AML-193 (cell line): ENCODE results near the gene LENG8.

ENCODE experiments used
- DNase-seq, 2 experiments: peaks; one replicate each; lab custom pipeline; 2025; lab: John Stamatoyannopoulos, UW

The LENG8 gene

GRCh38 chr19:54424201-54424600, 24.8 kb upstream of the LENG8 start:
- DNase-seq: no peak

DNA sequence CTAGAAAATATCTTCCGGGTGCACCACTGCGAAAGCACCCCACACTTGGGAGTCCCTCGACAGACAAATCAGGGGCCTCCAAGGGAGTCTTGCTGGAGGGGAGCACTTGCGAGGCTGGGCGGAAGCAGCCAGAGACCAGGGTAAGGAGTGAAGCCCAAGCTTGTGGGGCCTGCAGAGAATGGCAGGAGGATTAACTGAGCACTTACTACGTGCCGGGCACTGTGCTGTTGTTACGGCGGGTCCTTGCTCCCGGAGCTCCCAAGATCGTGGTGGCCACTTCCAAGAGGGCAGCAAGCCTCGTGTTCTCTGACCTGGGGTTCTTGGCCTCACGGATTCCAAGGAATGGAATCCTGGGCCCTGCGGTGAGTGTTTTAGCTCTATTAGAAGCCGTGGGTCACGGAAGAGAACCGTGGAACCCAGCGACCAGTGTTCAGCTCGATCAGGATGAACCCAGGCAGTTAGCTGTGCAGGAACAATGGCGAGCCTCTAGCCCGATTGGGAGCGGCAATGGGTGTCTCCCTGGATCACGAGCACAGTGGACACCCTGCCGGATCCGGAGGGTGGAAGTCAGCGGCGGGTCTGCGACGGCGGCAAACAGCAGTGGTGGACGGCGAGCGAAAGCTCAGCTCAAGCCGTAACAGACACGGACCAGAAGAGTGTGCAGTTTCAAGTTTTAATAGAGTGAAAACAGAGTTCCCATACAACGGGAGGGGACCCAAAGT, 24.2 kb upstream of the LENG8 start:
- DNase-seq: no peak

DNA sequence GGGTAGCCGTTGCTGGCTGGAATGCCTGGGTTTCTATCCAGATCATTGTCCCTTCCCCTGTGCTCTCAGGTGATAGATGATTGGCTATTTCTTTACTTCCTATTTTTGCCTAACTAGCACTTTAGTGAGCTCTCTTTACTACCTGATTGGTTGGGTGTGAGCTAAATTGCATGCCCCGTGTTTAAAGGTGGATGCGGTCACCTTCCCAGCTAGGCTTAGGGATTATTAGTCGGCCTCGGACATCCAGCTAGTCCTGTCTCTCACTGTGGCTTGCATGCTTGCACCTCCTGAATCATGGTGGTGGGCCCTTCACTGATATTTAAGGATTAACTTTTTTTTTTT, 23.6 kb upstream of the LENG8 start:
- no peak for DNase-seq

DNA sequence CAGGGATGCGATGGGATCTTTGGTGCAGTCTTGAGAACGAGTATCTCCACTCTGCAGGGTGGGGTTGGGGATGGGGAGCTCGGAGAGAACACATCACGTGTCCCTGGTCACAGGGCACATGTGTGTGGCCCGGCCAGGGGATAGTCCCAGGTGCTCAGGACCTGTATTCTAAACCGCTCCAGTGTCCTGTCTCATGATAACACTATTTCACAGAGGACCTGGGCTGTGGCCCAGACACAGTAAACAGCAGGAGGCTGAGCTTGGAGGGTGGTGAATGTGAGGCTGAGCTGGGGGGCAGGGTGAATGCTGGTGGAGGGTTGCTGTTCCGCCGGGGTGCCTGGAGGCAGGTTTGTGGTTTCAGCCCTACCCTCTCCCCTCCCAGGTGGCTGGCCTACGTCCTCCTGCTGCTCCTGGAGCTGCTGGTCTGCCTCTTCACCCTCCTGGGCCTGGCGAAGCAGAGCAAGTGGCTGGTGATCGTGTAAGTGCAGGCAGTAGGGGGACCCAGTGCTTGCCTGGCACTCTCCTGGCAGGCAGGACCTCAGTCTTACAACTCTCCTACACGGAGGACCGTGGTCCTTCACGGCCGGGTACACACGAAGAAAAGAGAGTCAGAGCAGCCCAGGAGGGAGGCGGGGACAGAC, 22.6 kb upstream of the LENG8 start:
- no peak for DNase-seq

- no peak for DNase-seq
Measured at GRCh38 chr19:54427586-54427985, 21.4 kb upstream of the LENG8 start.

DNA sequence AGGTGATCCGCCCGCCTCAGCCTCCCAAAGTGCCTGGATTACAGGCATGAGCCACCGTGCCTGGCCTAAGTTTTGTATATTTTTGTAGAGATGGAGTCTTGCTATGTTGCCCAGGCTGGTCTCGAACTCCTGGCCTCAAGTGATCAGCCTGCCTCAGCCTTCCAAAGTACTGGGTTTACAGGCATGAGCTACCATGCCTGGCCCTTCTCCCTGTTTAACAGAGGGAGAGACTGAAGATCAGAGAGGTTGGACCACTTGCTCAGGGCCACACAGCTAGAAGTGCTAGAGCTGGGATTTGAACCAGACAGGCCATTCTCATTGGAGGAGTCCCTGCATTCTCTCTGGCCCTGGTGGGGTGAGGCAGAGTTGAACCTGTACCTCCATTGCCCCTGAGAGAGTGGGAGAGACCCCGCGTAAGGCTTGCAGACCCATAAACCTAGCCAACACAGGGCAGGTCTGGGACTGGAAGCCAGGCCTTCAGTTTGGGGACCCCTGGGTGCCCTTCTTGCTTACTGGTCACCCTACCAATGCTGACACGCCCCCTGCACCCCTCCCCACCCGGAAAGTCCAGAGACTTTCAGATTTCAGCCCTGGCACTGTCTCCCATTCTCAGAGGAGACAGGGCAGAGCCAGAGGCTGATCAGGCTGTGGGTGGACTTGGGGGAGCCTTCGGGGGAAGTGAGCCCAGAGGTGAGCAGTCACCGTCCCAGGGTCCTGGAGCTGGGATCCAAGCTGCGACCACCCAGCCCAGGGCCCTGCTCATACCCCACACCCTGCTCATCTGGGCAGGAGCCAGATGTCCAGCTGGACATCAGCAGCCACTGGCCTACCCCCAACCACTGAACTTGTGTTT, 20.4 kb upstream of the LENG8 start:
- DNase-seq: no peak

DNA sequence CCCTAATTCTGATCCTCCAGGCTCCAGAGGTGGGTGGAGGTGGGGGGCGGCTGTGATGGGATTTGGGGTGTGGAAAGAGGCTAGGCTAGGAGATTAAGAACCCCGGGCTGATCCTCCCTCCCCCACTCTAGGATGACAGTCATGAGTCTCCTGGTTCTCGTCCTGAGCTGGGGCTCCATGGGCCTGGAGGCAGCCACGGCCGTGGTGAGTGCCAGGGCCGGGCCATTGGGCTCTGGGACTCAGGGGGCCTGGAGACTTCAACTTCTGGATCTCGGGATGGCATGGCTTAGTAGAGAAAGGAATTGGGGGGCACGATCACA, 19.9 kb upstream of the LENG8 start:
- DNase-seq: no peak

DNA sequence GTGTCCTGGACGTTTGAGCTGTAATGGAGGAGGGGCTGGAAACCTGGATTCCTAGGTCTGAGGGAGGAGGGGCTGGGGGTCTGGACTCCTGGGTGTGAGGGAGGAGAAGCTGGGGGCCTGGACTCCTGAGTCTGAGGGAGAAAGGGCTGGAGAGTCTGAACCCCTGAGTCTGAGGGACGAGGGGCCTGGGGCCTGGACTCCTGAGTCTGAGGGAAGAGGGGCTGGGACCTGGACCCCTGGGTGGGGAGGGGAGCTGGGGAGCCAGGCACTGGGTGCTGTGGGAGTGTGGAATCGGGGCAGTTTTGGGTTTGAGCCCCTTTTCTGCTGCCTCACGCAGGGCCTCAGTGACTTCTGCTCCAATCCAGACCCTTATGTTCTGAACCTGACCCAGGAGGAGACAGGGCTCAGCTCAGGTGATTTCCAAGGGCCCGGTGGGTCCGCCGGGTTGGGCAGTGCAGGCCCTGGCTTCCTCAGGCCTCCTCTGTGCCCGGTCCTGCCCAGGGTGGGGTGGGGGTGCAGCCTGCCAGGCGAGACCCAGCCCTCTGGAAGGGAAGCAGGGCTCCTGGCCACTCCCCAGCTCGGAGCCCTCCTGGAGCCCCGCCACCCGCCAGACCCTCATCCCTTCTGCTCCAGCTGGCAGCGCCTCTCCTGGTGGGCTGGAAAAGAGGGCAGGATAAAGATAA, 19.3 kb upstream of the LENG8 start:
- DNase-seq: no peak

- DNase-seq: no peak
Measured at GRCh38 chr19:54430306-54431254, 18.4 kb upstream of the LENG8 start.

DNA sequence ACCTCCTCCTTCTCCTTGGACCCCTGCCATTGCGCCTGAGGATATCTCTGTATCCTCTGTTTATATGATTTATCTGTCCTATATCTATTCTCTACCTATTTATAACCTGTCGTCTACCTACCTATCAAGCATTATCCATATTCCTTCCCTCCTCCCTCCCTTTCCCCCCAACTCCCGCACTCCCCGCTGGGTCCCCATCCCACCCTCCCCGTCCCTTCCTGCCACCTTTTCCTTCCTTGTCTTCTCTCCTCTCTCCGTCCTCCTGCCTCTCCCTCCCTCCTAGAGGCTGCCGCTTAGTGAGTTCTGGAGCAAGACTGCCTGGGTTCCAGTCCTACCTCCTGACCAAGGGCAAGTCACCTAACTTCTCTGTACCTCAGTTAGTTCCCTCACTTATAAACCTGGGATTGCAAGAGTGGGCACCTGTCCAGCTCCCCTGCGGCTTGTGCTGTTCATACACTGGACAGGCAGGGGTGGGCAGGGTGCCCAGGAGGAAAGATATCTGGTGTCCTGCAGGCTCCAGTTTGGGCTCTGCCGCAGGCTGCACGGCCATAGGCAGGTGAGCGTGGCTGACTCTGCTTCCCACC, 17.7 kb upstream of the LENG8 start:
- no peak for DNase-seq

- no peak for DNase-seq
Measured at GRCh38 chr19:54432144-54432738, 16.8 kb upstream of the LENG8 start.

DNA sequence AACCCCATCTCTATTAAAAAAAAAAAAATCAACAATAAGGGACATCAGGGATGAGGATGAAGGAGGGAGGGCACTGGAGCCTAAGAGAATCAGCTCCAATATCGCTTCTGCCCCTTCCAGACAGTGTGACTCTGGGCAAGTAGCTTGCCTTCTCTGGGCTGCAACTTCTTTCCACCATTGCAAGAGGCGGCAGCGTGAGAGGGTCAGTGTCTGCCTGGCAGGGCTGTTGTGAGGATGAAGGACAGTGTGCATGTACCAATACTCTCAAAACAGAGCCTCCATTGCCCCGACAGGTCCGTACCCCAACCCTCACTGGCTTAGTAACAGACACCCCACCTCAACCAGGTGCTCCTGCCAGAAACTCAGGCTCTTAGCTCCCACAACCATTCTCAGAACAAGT, 15.3 kb upstream of the LENG8 start:
- no peak for DNase-seq

- DNase-seq: no peak
Measured at GRCh38 chr19:54434112-54434872, 14.7 kb upstream of the LENG8 start.

DNA sequence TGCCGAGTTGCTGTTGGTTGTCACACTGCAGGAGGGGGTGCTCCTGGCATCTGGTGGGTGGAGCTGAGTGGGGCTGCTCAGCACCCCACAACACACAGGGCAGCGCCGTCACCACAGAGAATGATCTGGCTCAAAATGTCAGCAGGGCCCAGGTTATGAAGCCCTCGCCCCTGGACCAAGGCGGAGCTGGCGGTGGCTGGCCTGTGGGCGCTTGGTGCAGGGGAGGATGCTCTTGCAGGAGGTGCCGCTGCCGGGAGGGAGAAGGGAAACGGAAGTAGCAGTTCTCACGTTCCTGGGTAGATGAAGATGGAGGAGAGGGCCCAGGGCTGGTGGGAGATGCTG, 14.2 kb upstream of the LENG8 start:
- no peak for DNase-seq

GRCh38 chr19:54435551-54436016, 13.4 kb upstream of the LENG8 start:
- no peak for DNase-seq

- no peak for DNase-seq
Measured at GRCh38 chr19:54436031-54436523, 12.9 kb upstream of the LENG8 start.

DNA sequence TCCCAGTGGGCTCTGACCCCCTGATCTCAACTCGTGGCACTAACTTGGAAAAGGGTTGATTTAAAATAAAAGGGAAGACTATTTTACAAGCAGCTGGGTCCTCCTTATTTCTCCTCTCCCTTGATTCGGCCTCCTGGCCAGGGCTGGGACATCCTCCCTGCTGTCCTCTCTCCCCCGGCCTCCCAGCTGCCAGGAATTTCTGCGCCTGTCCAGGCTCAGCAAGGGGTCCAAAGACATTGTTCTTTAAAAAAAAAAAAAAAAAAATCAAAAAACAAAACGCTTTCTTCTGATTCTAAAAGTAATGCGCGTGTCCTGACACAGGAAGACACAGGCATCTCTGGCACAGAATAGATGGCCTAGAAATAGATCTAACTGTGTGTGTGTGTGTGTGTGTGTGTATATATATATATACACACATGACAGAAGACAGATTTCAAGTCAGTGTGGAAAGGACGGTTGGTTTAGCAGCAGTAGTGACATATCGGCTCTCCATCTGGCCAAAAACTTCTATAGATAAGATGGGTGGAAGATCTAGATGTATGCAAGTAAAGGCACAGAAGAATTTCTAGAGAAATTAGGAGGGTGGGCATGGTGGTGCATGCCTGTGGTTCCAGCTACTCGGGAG, 12.3 kb upstream of the LENG8 start:
- no peak for DNase-seq

DNA sequence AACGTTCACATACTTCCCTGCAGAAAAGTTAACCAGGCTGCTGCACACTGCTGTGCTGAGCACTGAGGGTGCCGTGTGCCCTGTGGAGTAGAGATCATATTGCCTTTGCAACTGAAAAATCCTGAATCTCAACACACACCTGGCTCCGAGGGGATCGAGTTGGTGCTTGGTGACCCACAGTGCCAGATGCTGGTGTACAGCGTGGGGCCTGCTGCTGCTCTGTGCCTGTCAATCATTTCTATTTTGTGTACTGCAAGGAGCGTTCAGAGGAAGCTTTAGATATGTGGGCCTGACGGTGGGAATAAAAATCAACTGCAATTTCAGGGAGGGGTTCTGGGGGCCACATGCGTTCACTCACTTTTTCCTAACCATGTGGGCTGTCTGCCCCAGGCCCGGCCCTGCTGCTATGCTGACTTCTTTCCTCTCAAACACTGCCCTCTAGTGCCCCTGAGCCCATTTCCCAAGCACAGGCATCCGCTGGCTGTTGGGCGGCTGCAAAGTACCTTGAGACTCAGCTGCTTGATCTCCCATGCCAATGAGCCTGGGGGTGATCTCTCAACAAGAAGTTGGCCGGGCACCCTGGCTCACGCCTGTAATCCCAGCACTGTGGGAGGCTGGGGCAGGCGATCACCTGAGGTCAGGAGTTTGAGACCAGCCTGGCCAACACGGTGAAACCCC, 9.7 kb upstream of the LENG8 start:
- DNase-seq: peak; percentile 43 to 49

DNA sequence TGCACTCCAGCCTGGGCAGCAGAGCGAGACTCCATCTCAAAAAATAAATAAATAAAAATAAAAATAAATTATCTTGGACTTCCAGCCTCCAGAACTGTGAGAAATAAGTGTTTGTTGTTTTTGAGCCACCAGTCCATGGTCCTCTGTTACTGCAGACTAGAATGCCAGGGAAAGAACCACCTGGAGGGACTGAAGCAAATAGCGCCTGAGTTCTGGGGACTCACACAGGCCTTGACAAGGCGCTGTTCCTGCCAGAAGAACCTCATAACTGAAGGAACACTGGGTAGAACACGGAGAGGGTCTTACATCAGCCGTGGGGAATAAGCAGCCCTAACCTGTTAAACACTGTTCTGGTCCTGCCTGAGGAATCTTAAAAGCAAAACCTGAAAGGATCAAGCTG, 8.4 kb upstream of the LENG8 start:
- no peak for DNase-seq
